ENCODE measurements around the gene MMP14. TPM values are rescaled to one million over a fixed set of nuclear protein-coding genes. Genes with fewer than 3 reads are reported as not detected.

Gene MMP14
- total RNA-seq, 6 experiments from 2014 or later = 8.7 to 26.0 (median 12.8) TPM

DNA sequence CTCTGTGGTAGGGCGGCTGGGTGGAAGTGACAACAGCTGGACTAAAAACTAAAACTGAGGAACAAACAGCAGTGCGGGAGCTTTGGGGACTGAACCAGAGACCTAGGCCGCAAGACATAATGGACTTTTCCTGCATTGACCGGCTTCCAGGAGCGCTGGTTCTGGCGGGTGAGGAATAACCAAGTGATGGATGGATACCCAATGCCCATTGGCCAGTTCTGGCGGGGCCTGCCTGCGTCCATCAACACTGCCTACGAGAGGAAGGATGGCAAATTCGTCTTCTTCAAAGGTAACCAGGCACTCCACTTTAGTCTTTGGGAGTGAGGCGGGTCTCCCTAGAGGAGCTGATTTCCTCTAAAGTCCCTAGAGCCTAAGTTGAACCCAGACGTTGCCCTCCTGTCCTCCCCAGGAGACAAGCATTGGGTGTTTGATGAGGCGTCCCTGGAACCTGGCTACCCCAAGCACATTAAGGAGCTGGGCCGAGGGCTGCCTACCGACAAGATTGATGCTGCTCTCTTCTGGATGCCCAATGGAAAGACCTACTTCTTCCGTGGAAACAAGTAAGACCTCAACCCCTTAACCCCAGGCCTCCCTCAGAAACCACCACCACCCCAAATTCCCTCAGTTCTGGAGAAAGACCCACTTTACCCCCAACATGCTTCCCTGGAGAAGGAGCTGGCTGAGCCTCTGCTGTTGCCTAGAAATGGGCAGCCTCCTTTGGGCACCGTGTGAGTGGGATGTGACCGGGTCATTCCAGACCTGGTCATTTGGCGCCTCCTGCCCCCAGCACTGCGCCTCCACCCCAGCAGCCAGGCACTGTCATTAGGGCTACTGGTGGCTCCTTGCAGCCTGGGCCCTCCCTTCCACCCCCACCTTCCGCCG lies 8.1 kb downstream of the MMP14 start:
- ATAC-seq (no peak), DNase-seq (peak in 1 of 3 donors; percentile 25)
- Histone ChIP-seq H3K27ac (no peak overlapping the region), H3K9me3 (no peaks in the 10 kb centered on the region), H3K36me3 (peaks cover 0 to 8% (median 1%) of the 10 kb centered on the region in 4 donors), H3K27me3 (no peaks in the 10 kb centered on the region), H3K4me1 (no peaks in the 10 kb centered on the region), H3K4me3 (no peak overlapping the region)
- intact Hi-C loops (cut with DNase I) = no loop called here
- WGBS (ENCODE audit: insufficient coverage, low coverage, low lambda C conversion rate, missing lambda C conversion rate) = 86% methylated on average over 7 of the region's 22 CpGs
- TF ChIP-seq, protein P1, sequence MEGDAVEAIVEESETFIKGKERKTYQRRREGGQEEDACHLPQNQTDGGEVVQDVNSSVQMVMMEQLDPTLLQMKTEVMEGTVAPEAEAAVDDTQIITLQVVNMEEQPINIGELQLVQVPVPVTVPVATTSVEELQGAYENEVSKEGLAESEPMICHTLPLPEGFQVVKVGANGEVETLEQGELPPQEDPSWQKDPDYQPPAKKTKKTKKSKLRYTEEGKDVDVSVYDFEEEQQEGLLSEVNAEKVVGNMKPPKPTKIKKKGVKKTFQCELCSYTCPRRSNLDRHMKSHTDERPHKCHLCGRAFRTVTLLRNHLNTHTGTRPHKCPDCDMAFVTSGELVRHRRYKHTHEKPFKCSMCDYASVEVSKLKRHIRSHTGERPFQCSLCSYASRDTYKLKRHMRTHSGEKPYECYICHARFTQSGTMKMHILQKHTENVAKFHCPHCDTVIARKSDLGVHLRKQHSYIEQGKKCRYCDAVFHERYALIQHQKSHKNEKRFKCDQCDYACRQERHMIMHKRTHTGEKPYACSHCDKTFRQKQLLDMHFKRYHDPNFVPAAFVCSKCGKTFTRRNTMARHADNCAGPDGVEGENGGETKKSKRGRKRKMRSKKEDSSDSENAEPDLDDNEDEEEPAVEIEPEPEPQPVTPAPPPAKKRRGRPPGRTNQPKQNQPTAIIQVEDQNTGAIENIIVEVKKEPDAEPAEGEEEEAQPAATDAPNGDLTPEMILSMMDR (IDR thresholded peaks at IDR 0.05) = no peak
- no peak for TF ChIP-seq POLR2A (IDR thresholded peaks at IDR 0.05)

DNA sequence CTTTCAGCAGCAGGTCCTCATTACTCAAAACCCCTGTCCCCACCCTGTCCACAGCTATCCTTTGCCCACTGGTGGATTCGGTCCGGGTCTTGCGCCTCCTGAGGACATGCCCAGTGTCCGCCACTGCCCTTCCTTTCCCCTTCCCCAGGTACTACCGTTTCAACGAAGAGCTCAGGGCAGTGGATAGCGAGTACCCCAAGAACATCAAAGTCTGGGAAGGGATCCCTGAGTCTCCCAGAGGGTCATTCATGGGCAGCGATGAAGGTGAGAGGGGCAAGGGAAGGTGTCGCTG lies 8.7 kb downstream of the MMP14 start:
- Histone ChIP-seq H3K27me3 (no peaks in the 10 kb centered on the region), H3K4me1 (no peaks in the 10 kb centered on the region), H3K4me3 (no peak overlapping the region), H3K27ac (no peak overlapping the region), H3K36me3 (peaks cover 0 to 8% (median 1%) of the 10 kb centered on the region in 4 donors), H3K9me3 (no peaks in the 10 kb centered on the region)
- 82% methylated on average over 5 of the region's 9 CpGs for WGBS (ENCODE audit: insufficient coverage, low coverage, low lambda C conversion rate, missing lambda C conversion rate)
- no peak for ATAC-seq
- intact Hi-C loops (cut with DNase I) = no loop called here
- no peak for TF ChIP-seq POLR2A (IDR thresholded peaks at IDR 0.05)
- TF ChIP-seq, protein P1 (IDR thresholded peaks at IDR 0.05) = no peak
- no peak for DNase-seq

DNA sequence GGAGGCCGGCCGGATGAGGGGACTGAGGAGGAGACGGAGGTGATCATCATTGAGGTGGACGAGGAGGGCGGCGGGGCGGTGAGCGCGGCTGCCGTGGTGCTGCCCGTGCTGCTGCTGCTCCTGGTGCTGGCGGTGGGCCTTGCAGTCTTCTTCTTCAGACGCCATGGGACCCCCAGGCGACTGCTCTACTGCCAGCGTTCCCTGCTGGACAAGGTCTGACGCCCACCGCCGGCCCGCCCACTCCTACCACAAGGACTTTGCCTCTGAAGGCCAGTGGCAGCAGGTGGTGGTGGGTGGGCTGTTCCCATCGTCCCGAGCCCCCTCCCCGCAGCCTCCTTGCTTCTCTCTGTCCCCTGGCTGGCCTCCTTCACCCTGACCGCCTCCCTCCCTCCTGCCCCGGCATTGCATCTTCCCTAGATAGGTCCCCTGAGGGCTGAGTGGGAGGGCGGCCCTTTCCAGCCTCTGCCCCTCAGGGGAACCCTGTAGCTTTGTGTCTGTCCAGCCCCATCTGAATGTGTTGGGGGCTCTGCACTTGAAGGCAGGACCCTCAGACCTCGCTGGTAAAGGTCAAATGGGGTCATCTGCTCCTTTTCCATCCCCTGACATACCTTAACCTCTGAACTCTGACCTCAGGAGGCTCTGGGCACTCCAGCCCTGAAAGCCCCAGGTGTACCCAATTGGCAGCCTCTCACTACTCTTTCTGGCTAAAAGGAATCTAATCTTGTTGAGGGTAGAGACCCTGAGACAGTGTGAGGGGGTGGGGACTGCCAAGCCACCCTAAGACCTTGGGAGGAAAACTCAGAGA lies 9.6 kb downstream of the MMP14 start:
- ATAC-seq (no peak), DNase-seq (peak in 1 of 3 donors; percentile 53)
- TF ChIP-seq, protein P1 (IDR thresholded peaks at IDR 0.05) = no peak
- no peak for TF ChIP-seq POLR2A (IDR thresholded peaks at IDR 0.05)
- Histone ChIP-seq H3K4me3 (no peak overlapping the region), H3K36me3 (peaks cover 0 to 8% (median 1%) of the 10 kb centered on the region in 4 donors), H3K27ac (no peak overlapping the region), H3K27me3 (no peaks in the 10 kb centered on the region), H3K9me3 (no peaks in the 10 kb centered on the region), H3K4me1 (no peaks in the 10 kb centered on the region)
- WGBS (ENCODE audit: insufficient coverage, low coverage, low lambda C conversion rate, missing lambda C conversion rate) = 80% methylated on average over 5 of the region's 26 CpGs
- intact Hi-C loops (cut with DNase I) = no loop called here

DNA sequence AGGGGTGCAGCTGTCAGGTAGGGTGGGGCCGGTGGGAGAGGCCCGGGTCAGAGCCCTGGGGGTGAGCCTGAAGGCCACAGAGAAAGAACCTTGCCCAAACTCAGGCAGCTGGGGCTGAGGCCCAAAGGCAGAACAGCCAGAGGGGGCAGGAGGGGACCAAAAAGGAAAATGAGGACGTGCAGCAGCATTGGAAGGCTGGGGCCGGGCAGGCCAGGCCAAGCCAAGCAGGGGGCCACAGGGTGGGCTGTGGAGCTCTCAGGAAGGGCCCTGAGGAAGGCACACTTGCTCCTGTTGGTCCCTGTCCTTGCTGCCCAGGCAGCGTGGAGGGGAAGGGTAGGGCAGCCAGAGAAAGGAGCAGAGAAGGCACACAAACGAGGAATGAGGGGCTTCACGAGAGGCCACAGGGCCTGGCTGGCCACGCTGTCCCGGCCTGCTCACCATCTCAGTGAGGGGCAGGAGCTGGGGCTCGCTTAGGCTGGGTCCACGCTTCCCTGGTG lies 10.5 kb downstream of the MMP14 start:
- DNase-seq (peak in 1 of 3 donors; percentile 49), ATAC-seq (no peak)
- WGBS (ENCODE audit: insufficient coverage, low coverage, low lambda C conversion rate, missing lambda C conversion rate) = 70% methylated on average over 6 of the region's 11 CpGs
- no peak overlapping the region for H3K4me3 ChIP-seq
- no peaks in the 10 kb centered on the region for H3K9me3 ChIP-seq
- TF ChIP-seq POLR2A (IDR thresholded peaks at IDR 0.05) = no peak
- TF ChIP-seq, protein P1 (IDR thresholded peaks at IDR 0.05) = no peak
- H3K36me3 ChIP-seq = peaks cover 0 to 8% (median 1%) of the 10 kb centered on the region in 4 donors
- no peaks in the 10 kb centered on the region for H3K4me1 ChIP-seq
- H3K27ac ChIP-seq = no peak overlapping the region
- intact Hi-C loops (cut with DNase I) = no loop called here
- no peaks in the 10 kb centered on the region for H3K27me3 ChIP-seq
